H1 (cell line): Measurements from ENCODE around the gene SMC3. TPM values are rescaled to one million over a fixed set of nuclear protein-coding genes. Genes with fewer than 3 reads are reported as not detected.

ENCODE experiments used
- CTCF ChIA-PET: fragments of 300-600 bp; sonication (Branson Sonifier 250); formaldehyde crosslinking; loops from one replicate; lab custom pipeline; 2021; ENCODE audit not compliant: partially characterized antibody; lab: Charles Lee
- POLR2A ChIA-PET: fragments of 300-600 bp; sonication (Branson Sonifier 250); formaldehyde crosslinking; loops from one replicate; lab custom pipeline; 2021; ENCODE audit warnings: inconsistent platforms; ENCODE audit not compliant: partially characterized antibody; lab: Charles Lee
- DNase-seq, 2 experiments: peaks; one replicate each; pipeline versions ENCODE4 v3.0.0 to v3.0.0-alpha.2; 2010 to 2022; ENCODE audit warnings: low spot score in 2 of 2, low read depth in 1 of 2, mixed read lengths in 1 of 2
- FAIRE-seq: peaks from 2 replicates; lab custom pipeline; 2011; peaks lifted over from hg19 to GRCh38; lab: Jason Lieb, UNC
- H2AFZ ChIP-seq: 2 replicates; pipeline ENCODE4 v1.8.1; 2012; ENCODE audit warnings: low read length, inconsistent platforms
- H2AK5ac ChIP-seq: 2 replicates; pipeline ENCODE4 v1.6.1; 2013; ENCODE audit warnings: low read depth, low read length
- H2BK120ac ChIP-seq: replicated peaks from 2 replicates; pipeline ENCODE3; 2013; ENCODE audit warnings: low read depth, low read length, inconsistent platforms
- H2BK12ac ChIP-seq: 2 replicates; pipeline ENCODE4 v1.6.1; 2013; ENCODE audit warnings: low read depth, low read length
- H2BK15ac ChIP-seq: 2 replicates; pipeline ENCODE4 v1.6.1; 2013; ENCODE audit warnings: low read length
- H2BK20ac ChIP-seq: 2 replicates; pipeline ENCODE4 v1.6.1; 2013; ENCODE audit warnings: low read length
- H2BK5ac ChIP-seq: 2 replicates; pipeline ENCODE4 v1.6.1; 2013; ENCODE audit warnings: low read depth, low read length
- H3K14ac ChIP-seq: 2 replicates; pipeline ENCODE4 v1.6.1; 2013; ENCODE audit warnings: inconsistent platforms; ENCODE audit not compliant: insufficient read length
- H3K18ac ChIP-seq: 2 replicates; pipeline ENCODE4 v1.6.1; 2013; ENCODE audit warnings: low read length; ENCODE audit errors: extremely low read depth
- H3K23ac ChIP-seq: 2 replicates; pipeline ENCODE4 v1.6.1; 2013; ENCODE audit warnings: inconsistent platforms; ENCODE audit not compliant: insufficient read length
- H3K23me2 ChIP-seq: 2 replicates; pipeline ENCODE4 v1.6.1; 2013; ENCODE audit warnings: low read depth, low read length
- H3K27ac ChIP-seq: 2 replicates; pipeline ENCODE4 v1.6.1; 2011; ENCODE audit warnings: low read depth, low read length, inconsistent platforms
- H3K27me3 ChIP-seq, 4 experiments: replicated peaks in 1 of 4; 1 replicate in 1 of 4; 2 replicates in 3 of 4; pipeline versions ENCODE4 v1.6.1 to v1.8.1; 2011 to 2013; ENCODE audit warnings: low read length in 3 of 4, mild to moderate bottlenecking in 3 of 4, inconsistent platforms in 2 of 4, mixed read lengths in 2 of 4, moderate library complexity in 1 of 4; ENCODE audit not compliant: control insufficient read depth in 3 of 4, insufficient read depth in 3 of 4; ENCODE audit errors: extremely low read depth in 1 of 4
- H3K36me3 ChIP-seq, 4 experiments: 2 replicates each; pipeline versions ENCODE4 v1.6.1 to v1.8.1; 2011 to 2013; ENCODE audit warnings: mild to moderate bottlenecking in 4 of 4, low read length in 3 of 4, moderate library complexity in 2 of 4, control low read depth in 1 of 4, inconsistent platforms in 1 of 4; ENCODE audit not compliant: insufficient read depth in 4 of 4, control insufficient read depth in 2 of 4
- H3K4ac ChIP-seq: replicated peaks from 2 replicates; pipeline ENCODE3; 2013; ENCODE audit warnings: low read length, low read depth, mixed read lengths, inconsistent platforms; ENCODE audit not compliant: insufficient read length
- H3K4me1 ChIP-seq, 4 experiments: replicated peaks in 1 of 4; 1 replicate in 1 of 4; 2 replicates in 3 of 4; pipeline versions ENCODE4 v1.6.1 to v1.8.1; 2011 to 2013; ENCODE audit warnings: low read length in 3 of 4, inconsistent platforms in 2 of 4, mixed read lengths in 1 of 4; ENCODE audit not compliant: insufficient read depth in 4 of 4, control insufficient read depth in 3 of 4
- H3K4me2 ChIP-seq, 2 experiments: 2 replicates each; pipeline versions ENCODE4 v1.6.1 to v1.8.1; 2011 to 2013; ENCODE audit warnings: low read depth in 2 of 2, low read length in 2 of 2, control low read depth in 1 of 2, inconsistent platforms in 1 of 2, mild to moderate bottlenecking in 1 of 2; ENCODE audit not compliant: insufficient read depth in 1 of 2
- H3K4me3 ChIP-seq, 4 experiments: fragments of 200-600, 300-600 bp in 1 of 4; sonication (generic), shearing (Covaris generic), sonication (Bioruptor Twin) in 1 of 4; 2 replicates each; pipeline versions ENCODE4 v1.5.1 to v1.8.1; 2011 to 2016; ENCODE audit warnings: low read length in 4 of 4, low read depth in 3 of 4, control low read depth in 2 of 4, inconsistent platforms in 2 of 4, mild to moderate bottlenecking in 2 of 4, mixed read lengths in 1 of 4, moderate library complexity in 1 of 4; ENCODE audit not compliant: insufficient read depth in 2 of 4; ENCODE audit errors: extremely low read depth in 1 of 4
- H3K56ac ChIP-seq: replicated peaks from 2 replicates; pipeline ENCODE3; 2013; ENCODE audit warnings: low read depth, mild to moderate bottlenecking, mixed read lengths, low read length, inconsistent platforms; ENCODE audit not compliant: insufficient read length
- H3K79me1 ChIP-seq: 2 replicates; pipeline ENCODE4 v1.6.1; 2013; ENCODE audit warnings: low read depth, low read length, control low read depth
- H3K79me2 ChIP-seq, 2 experiments: 2 replicates each; pipeline versions ENCODE4 v1.6.1 to v1.8.1; 2012 to 2013; ENCODE audit warnings: low read length in 2 of 2, mild to moderate bottlenecking in 2 of 2, inconsistent platforms in 1 of 2; ENCODE audit not compliant: insufficient read depth in 2 of 2, control insufficient read depth in 1 of 2
- H3K9ac ChIP-seq, 4 experiments: replicated peaks in 1 of 4; 1 replicate in 1 of 4; 2 replicates in 3 of 4; pipeline versions ENCODE4 v1.6.1 to v1.8.1; 2011 to 2013; ENCODE audit warnings: low read depth in 3 of 4, low read length in 3 of 4, control low read depth in 2 of 4, mild to moderate bottlenecking in 2 of 4, moderate library complexity in 2 of 4, inconsistent platforms in 1 of 4; ENCODE audit errors: extremely low read depth in 1 of 4
- H3K9me3 ChIP-seq, 2 experiments: 2 replicates each; pipeline versions ENCODE4 v1.6.1 to v1.8.1; 2012 to 2013; ENCODE audit warnings: mild to moderate bottlenecking in 2 of 2, moderate library complexity in 2 of 2, control low read depth in 1 of 2, inconsistent platforms in 1 of 2, low read depth in 1 of 2, low read length in 1 of 2, mixed read lengths in 1 of 2; ENCODE audit not compliant: insufficient read depth in 2 of 2
- H4K20me1 ChIP-seq, 2 experiments: replicated peaks in 1 of 2; 2 replicates each; pipeline versions ENCODE3 to v1.8.1; 2011 to 2013; ENCODE audit warnings: inconsistent platforms in 2 of 2, low read length in 2 of 2, mild to moderate bottlenecking in 1 of 2; ENCODE audit not compliant: insufficient read depth in 2 of 2, control insufficient read depth in 1 of 2
- H4K5ac ChIP-seq: 2 replicates; pipeline ENCODE4 v1.6.1; 2013; ENCODE audit warnings: low read length, low read depth, mixed read lengths, inconsistent platforms; ENCODE audit not compliant: insufficient read length
- H4K8ac ChIP-seq: 2 replicates; pipeline ENCODE4 v1.8.0; 2013; ENCODE audit warnings: mild to moderate bottlenecking, moderate library complexity, low read length, inconsistent platforms; ENCODE audit not compliant: insufficient read depth; ENCODE audit errors: extremely low read depth
- H4K91ac ChIP-seq: replicated peaks from 2 replicates; pipeline ENCODE3; 2013; ENCODE audit warnings: low read length, mixed read lengths, inconsistent platforms; ENCODE audit not compliant: insufficient read length
- ASH2L ChIP-seq: fragments of 200-600, 300-600 bp; sonication (generic); IDR thresholded peaks from one replicate; pipeline ENCODE4 v1.7.1; 2017; ENCODE audit warnings: low read length
- E2F6 ChIP-seq: IDR thresholded peaks from 2 replicates; pipeline ENCODE4 v1.6.1; 2012; ENCODE audit warnings: inconsistent platforms
- EP300 ChIP-seq, 2 experiments: IDR thresholded peaks; 1 replicate in 1 of 2; 2 replicates in 1 of 2; pipeline ENCODE4 v1.6.1; 2011 to 2012; ENCODE audit warnings: low read depth in 2 of 2, low read length in 2 of 2, mild to moderate bottlenecking in 2 of 2, borderline replicate concordance in 1 of 2, inconsistent platforms in 1 of 2, moderate library complexity in 1 of 2
- KDM4A ChIP-seq: IDR thresholded peaks from one replicate; pipeline ENCODE4 v1.7.1; 2012; ENCODE audit warnings: low read depth, mild to moderate bottlenecking, moderate library complexity, low read length, inconsistent platforms; ENCODE audit not compliant: severe bottlenecking
- NRF1 ChIP-seq: IDR thresholded peaks from 2 replicates; pipeline ENCODE4 v1.6.1; 2011; ENCODE audit warnings: mild to moderate bottlenecking, low read depth, low read length, improper control_type of control experiment
- POLR2A ChIP-seq, 2 experiments: IDR thresholded peaks; 1 replicate in 1 of 2; 2 replicates in 1 of 2; pipeline ENCODE4 v1.6.1; 2011; ENCODE audit warnings: low read depth in 2 of 2, low read length in 2 of 2, mild to moderate bottlenecking in 2 of 2; ENCODE audit errors: control extremely low read depth in 1 of 2
- POLR2AphosphoS5 ChIP-seq: IDR thresholded peaks from 2 replicates; pipeline ENCODE4 v1.6.1; 2011; ENCODE audit warnings: low read depth, low read length
- POU5F1 ChIP-seq: IDR thresholded peaks from 2 replicates; pipeline ENCODE4 v1.6.1; 2011; ENCODE audit warnings: low read depth, mild to moderate bottlenecking, low read length, moderate library complexity
- SAP30 ChIP-seq: fragments of 300-600 bp; sonication (generic); IDR thresholded peaks from 2 replicates; pipeline ENCODE4 v1.7.1; 2012; ENCODE audit warnings: low read length, moderate library complexity, mild to moderate bottlenecking, inconsistent platforms; ENCODE audit not compliant: insufficient read depth, insufficient replicate concordance
- SIRT6 ChIP-seq: IDR thresholded peaks from one replicate; pipeline ENCODE4 v1.7.1; 2012; ENCODE audit warnings: low read length, inconsistent platforms
- SRF ChIP-seq: IDR thresholded peaks from 2 replicates; pipeline ENCODE4 v1.6.1; 2011; ENCODE audit warnings: mild to moderate bottlenecking, low read depth, low read length, moderate library complexity
- SUZ12 ChIP-seq: fragments of 200-600 bp; sonication (generic); IDR thresholded peaks from 2 replicates; pipeline ENCODE4 v1.6.1; 2012; ENCODE audit warnings: mild to moderate bottlenecking, inconsistent platforms, low read length, moderate library complexity, mixed read lengths
- WGBS, 2 experiments: shearing (Covaris generic) in 1 of 2; methylation state at CpG; one replicate each; pipeline versions ENCODE4 v1.1.6 to v1.1.7; 2013 to 2015; ENCODE audit warnings: low lambda C conversion rate in 2 of 2, mixed read lengths in 2 of 2, inconsistent platforms in 1 of 2, low coverage in 1 of 2, missing lambda C conversion rate in 1 of 2; ENCODE audit not compliant: insufficient replicate concordance in 2 of 2, insufficient coverage in 1 of 2, insufficient read length in 1 of 2; ENCODE audit errors: extremely low coverage in 1 of 2, missing lambda C conversion rate in 1 of 2; 5-methylcytosine and 5-hydroxymethylcytosine counted together
- polyA plus RNA-seq, 7 experiments: library from polyadenylated mRNA; depleted of rRNA in 3 of 7; stranded (reverse) in 5 of 7; unstranded in 2 of 7; fragments of >200 nt in 5 of 7; fragments of 200-250 nt in 2 of 7; gene quantifications; 1 replicate in 5 of 7; 2 replicates in 1 of 7; 4 replicates in 1 of 7; pipeline versions ENCODE4 v1.2.1 to v1.2.3, GENCODE V29; 2011 to 2013; ENCODE audit warnings: missing spikeins in 2 of 7, mixed read lengths in 2 of 7
- total RNA-seq: library from RNA; stranded (reverse); fragmentation: NEBNext Ultra II Directional; extraction: Animal tissue kit (Norgen Biotek cat#: 25700); gene quantifications from 2 replicates; pipeline ENCODE4 v1.2.1, GENCODE V29; 2021

Gene SMC3
- total and polyA plus RNA-seq, 2 of the 8 experiments (the other 6 are each of a cell fraction or from before 2014, with no cell fraction given), result 12.7 to 93.4 TPM

DNA sequence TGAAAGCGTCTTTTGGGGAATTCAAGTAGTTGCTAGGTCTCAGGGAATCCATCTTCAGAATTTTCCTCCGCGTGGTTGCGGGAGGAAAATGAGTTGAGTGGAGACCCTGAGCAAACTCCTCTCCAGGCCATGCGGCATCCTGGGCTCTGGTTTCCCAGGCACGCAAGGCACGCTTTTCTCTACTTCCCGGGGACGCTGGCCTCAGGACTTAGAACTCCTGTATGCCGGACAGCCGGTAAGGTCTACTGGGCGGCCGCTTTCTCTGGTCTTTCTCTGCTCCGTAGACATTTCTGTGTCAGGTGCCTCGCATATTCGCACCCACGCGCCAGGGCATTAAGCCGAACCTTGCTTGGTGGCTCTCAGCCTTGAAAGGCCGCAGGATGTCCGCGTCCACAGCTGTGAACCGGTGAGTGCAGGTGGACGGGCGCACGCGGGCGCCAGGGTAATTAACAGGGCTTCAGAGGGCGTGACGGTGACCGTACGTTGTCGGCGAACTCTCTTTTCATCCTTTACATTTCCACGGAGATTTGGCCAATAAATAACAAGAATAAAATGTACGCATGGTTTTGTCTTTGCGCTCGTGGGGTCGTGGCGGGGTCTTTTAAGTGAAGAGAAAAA is 75.6 kb downstream of the SMC3 start:
- Histone ChIP-seq H3K79me1 (no peaks in the 10 kb centered on the region), H3K23ac (no peak overlapping the region), H3K27ac (no peak overlapping the region), H4K91ac (no peak overlapping the region), H2BK5ac (no peak overlapping the region), H4K5ac (no peak overlapping the region), H3K23me2 (peaks cover 10% of the 10 kb centered on the region), H4K20me1 (no peaks in the 10 kb centered on the region), H2BK120ac (no peak overlapping the region), H2BK12ac (peak overlapping the region; percentile 40; the same call in 1 of the 2 replicates), H3K79me2 (no peaks in the 10 kb centered on the region), H2AFZ (peak overlapping the region; percentile 76; the same call in 1 of the 2 replicates), H2AK5ac (no peak overlapping the region), H3K4me1 (peaks cover 3 to 19% (median 7%) of the 10 kb centered on the region in 4 experiments; a peak in 6 of 7 replicates), H3K18ac (no peak overlapping the region), H3K14ac (no peak overlapping the region), H3K9ac (no peak overlapping the region), H3K36me3 (no peaks in the 10 kb centered on the region; a peak in 1 of 8 replicates), H2BK20ac (0 out of 2 replicates have a peak overlapping the region, but pooled peaks have one; percentile 32), H2BK15ac (no peak overlapping the region), H3K4me3 (peak overlapping the region; percentile 35 to 70 (median 48)), H3K4ac (no peak overlapping the region), H3K27me3 (peaks cover 30 to 47% (median 40%) of the 10 kb centered on the region in 4 experiments), H4K8ac (no peak overlapping the region), H3K56ac (no peak overlapping the region), H3K9me3 (no peaks in the 10 kb centered on the region), H3K4me2 (peak overlapping the region; percentile 99)
- DNase-seq (peak in 1 of 2 experiments; percentile 78), FAIRE-seq (no peak)
- POLR2A ChIA-PET, result interaction anchor here (0.8 to 1.4 kb wide), 5 partner anchors 10 to 228 kb away, joined by 3 to 4 read pairs (median 3); partner anchors contain the start of gene PDCD4
- 3% methylated on average over 36 of the region's 40 CpGs; no CpG with 5 or more reads in 1 of the 2 experiments for WGBS, 2 experiments
- CTCF ChIA-PET, result interaction anchor here (1.0 to 6.3 kb wide), 7 partner anchors 12 to 38 kb away, joined by 3 to 51 read pairs (median 4); no protein-coding TSS in a partner anchor
- no peak for TF ChIP-seq POLR2AphosphoS5
- no peak for TF ChIP-seq POLR2A (IDR thresholded peaks at IDR 0.05; ENCODE audit: control extremely low read depth in 1 of 2, low read depth in 2 of 2, low read length in 2 of 2)
- TF ChIP-seq ASH2L, result peak; percentile 56
- TF ChIP-seq E2F6, result peak; percentile 26; the same call in 1 of the 2 replicates
- TF ChIP-seq KDM4A, result no peak
- no peak for TF ChIP-seq SIRT6
- no peak for TF ChIP-seq EP300 (IDR thresholded peaks at IDR 0.05; ENCODE audit: borderline replicate concordance in 1 of 2, low read depth in 2 of 2, low read length in 2 of 2)
- TF ChIP-seq NRF1, result no peak
- peak; percentile 67 for TF ChIP-seq SAP30
- TF ChIP-seq SRF, result no peak
- TF ChIP-seq SUZ12, result peak; percentile 93
- no peak for TF ChIP-seq POU5F1
